ENCODE data around the gene NEXN.

GRCh38 chr1:77866296-77866695, 22.1 kb upstream of the NEXN start:
- TF ChIP-seq SUZ12 (IDR thresholded peaks at IDR 0.05; ENCODE audit: extremely low read depth, insufficient read depth, insufficient read length) (no peak), ZNF274 (IDR thresholded peaks at IDR 0.05; ENCODE audit: low read depth, low read length) (no peak), YY1 (IDR thresholded peaks at IDR 0.05; ENCODE audit: insufficient read depth, insufficient read length) (no peak)

All from NT2/D1 (cell line).